IMR-90 (cell line): ENCODE data around the gene THSD7B.

ENCODE experiments used
- CEBPB ChIP-seq: IDR thresholded peaks from 2 replicates; pipeline ENCODE4 v1.6.1; 2012; ENCODE audit warnings: low read depth, low read length, improper control_type of control experiment
- FOS ChIP-seq: fragments of 150-350 bp; IDR thresholded peaks from 2 replicates; pipeline ENCODE4 v1.6.1; 2016; ENCODE audit warnings: low read depth, low read length
- NFE2L2 ChIP-seq: fragments of 150-350 bp; IDR thresholded peaks from 2 replicates; pipeline ENCODE4 v1.6.1; 2016; ENCODE audit warnings: low read depth, mild to moderate bottlenecking, low read length
- POLR2A ChIP-seq: IDR thresholded peaks from 2 replicates; pipeline ENCODE4 v1.6.1; 2012; ENCODE audit warnings: mild to moderate bottlenecking, low read depth, low read length
- RFX5 ChIP-seq: IDR thresholded peaks from 2 replicates; pipeline ENCODE4 v1.8.0; 2012; ENCODE audit warnings: low read depth, mild to moderate bottlenecking, low read length, moderate library complexity
- SMC3 ChIP-seq: fragments of 150-350 bp; IDR thresholded peaks from 2 replicates; pipeline ENCODE4 v1.6.1; 2016; ENCODE audit warnings: low read depth, mild to moderate bottlenecking, antibody characterized with exemption, low read length, moderate library complexity
- TF ChIP-seq, protein P1 (sequence below): conservative IDR thresholded peaks from 2 replicates; pipeline ENCODE4 v1.5.1; 2012; ENCODE audit warnings: mild to moderate bottlenecking, low read depth, low read length, improper control_type of control experiment
- TF ChIP-seq, protein P2 (sequence below): fragments of 150-350 bp; IDR thresholded peaks from 2 replicates; pipeline ENCODE4 v1.6.1; 2017; ENCODE audit warnings: mild to moderate bottlenecking, antibody characterized with exemption, low read length, low read depth

GRCh38 chr2:137300987-137301386, 535.6 kb downstream of the THSD7B start:
- TF ChIP-seq, protein P1, sequence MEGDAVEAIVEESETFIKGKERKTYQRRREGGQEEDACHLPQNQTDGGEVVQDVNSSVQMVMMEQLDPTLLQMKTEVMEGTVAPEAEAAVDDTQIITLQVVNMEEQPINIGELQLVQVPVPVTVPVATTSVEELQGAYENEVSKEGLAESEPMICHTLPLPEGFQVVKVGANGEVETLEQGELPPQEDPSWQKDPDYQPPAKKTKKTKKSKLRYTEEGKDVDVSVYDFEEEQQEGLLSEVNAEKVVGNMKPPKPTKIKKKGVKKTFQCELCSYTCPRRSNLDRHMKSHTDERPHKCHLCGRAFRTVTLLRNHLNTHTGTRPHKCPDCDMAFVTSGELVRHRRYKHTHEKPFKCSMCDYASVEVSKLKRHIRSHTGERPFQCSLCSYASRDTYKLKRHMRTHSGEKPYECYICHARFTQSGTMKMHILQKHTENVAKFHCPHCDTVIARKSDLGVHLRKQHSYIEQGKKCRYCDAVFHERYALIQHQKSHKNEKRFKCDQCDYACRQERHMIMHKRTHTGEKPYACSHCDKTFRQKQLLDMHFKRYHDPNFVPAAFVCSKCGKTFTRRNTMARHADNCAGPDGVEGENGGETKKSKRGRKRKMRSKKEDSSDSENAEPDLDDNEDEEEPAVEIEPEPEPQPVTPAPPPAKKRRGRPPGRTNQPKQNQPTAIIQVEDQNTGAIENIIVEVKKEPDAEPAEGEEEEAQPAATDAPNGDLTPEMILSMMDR, result no peak
- no peak for TF ChIP-seq POLR2A
- no peak for TF ChIP-seq FOS
- TF ChIP-seq RFX5, result no peak
- no peak for TF ChIP-seq NFE2L2
- TF ChIP-seq, protein P2, sequence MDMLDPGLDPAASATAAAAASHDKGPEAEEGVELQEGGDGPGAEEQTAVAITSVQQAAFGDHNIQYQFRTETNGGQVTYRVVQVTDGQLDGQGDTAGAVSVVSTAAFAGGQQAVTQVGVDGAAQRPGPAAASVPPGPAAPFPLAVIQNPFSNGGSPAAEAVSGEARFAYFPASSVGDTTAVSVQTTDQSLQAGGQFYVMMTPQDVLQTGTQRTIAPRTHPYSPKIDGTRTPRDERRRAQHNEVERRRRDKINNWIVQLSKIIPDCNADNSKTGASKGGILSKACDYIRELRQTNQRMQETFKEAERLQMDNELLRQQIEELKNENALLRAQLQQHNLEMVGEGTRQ, result no peak
- TF ChIP-seq SMC3, result no peak
- TF ChIP-seq CEBPB, result no peak
